Left colon (tissue), 2 donors: ENCODE measurements around the gene B3GALNT2. TPM values are rescaled to one million over a fixed set of nuclear protein-coding genes. Genes with fewer than 3 reads are reported as not detected.
"Not testable (repeated sequence)": the region's sequence is repeated elsewhere in the genome, so short reads cannot be mapped to it uniquely, and the experiment has no call there.

Experiments
- ATAC-seq: fragments of 200-7000 bp; cut with Tn5 transposase; one replicate; pipeline ENCODE4 v1.9.1; 2020; ENCODE audit warnings: mild to moderate bottlenecking, moderate library complexity
- DNase-seq, 2 donors: peaks; one replicate each; pipeline ENCODE4 v3.0.0-alpha.2; 2020
- intact Hi-C, 2 donors: fragments of 100-400 bp; cut with DNase I in 1 of 2; cut with micrococcal nuclease in 1 of 2; formaldehyde crosslinking; loops; one replicate each; pipeline versions ENCODE4 v1.11.2 to v1.14.0; 2022; cut with DNase I, micrococcal nuclease
- total RNA-seq, 2 donors: library from RNA; stranded (reverse); fragmentation: NEBNext Ultra II Directional; extraction: Animal tissue kit (Norgen Biotek cat#: 25700); gene quantifications; one replicate each; pipeline ENCODE4 v1.2.1, GENCODE V29; 2021
- donor health status: DM: no; HTN: no; CAD: no.
- donor health status: DM: yes; HTN: yes; CAD: no.

The B3GALNT2 gene
- total RNA-seq, 2 donors from 2014 or later = 18.6 to 18.7 TPM

GRCh38 chr1:235510823-235511222 lies 6.6 kb upstream of the B3GALNT2 start:
- DNase-seq (no peak), ATAC-seq (no peak)
- intact Hi-C loops = loop anchor here in 1 of 2 donors (10.0 kb wide), 1 partner anchor 254 kb away; no protein-coding TSS in a partner anchor

GRCh38 chr1:235507623-235508022 lies 3.4 kb upstream of the B3GALNT2 start:
- no peak for ATAC-seq
- intact Hi-C loops = no loop called here
- no peak for DNase-seq

GRCh38 chr1:235504494-235505222 lies 406 bp upstream of the B3GALNT2 start:
- intact Hi-C loops = no loop called here
- DNase-seq = peak; percentile 99 to 100
- ATAC-seq = peak; percentile 82

- intact Hi-C loops = no loop called here
- DNase-seq (peak; percentile 49 to 75), ATAC-seq (peak; percentile 13)
Measured at GRCh38 chr1:235503403-235504121, 690 bp downstream of the B3GALNT2 start.

- DNase-seq (no peak), ATAC-seq (no peak)
- intact Hi-C loops = no loop called here
Measured at GRCh38 chr1:235502601-235503402, 1.4 kb downstream of the B3GALNT2 start.

- intact Hi-C loops = no loop called here
- no peak for ATAC-seq
- no peak for DNase-seq
Measured at GRCh38 chr1:235500971-235501540, 3.2 kb downstream of the B3GALNT2 start.

- intact Hi-C loops = no loop called here
- ATAC-seq = no peak
- no peak for DNase-seq
Measured at GRCh38 chr1:235495551-235495950, 8.7 kb downstream of the B3GALNT2 start.

GRCh38 chr1:235495030-235495429 lies 9.2 kb downstream of the B3GALNT2 start:
- intact Hi-C loops = no loop called here
- no peak for DNase-seq
- no peak for ATAC-seq

GRCh38 chr1:235494531-235494930 lies 9.7 kb downstream of the B3GALNT2 start:
- ATAC-seq (no peak), DNase-seq (no peak)
- intact Hi-C loops = no loop called here

GRCh38 chr1:235491644-235492043 lies 12.6 kb downstream of the B3GALNT2 start:
- ATAC-seq = no peak
- intact Hi-C loops = no loop called here
- no peak for DNase-seq

- ATAC-seq (no peak), DNase-seq (no peak)
- intact Hi-C loops = no loop called here
Measured at GRCh38 chr1:235486321-235486720, 17.9 kb downstream of the B3GALNT2 start.

- DNase-seq (no peak), ATAC-seq (no peak)
- intact Hi-C loops = no loop called here
Measured at GRCh38 chr1:235485558-235485957, 18.7 kb downstream of the B3GALNT2 start.

GRCh38 chr1:235483090-235483489 lies 21.2 kb downstream of the B3GALNT2 start:
- DNase-seq (no peak), ATAC-seq (no peak)
- intact Hi-C loops = no loop called here

GRCh38 chr1:235473806-235474205 lies 30.4 kb downstream of the B3GALNT2 start:
- ATAC-seq (no peak), DNase-seq (no peak)
- intact Hi-C loops = no loop called here

GRCh38 chr1:235470741-235471439 lies 33.4 kb downstream of the B3GALNT2 start:
- DNase-seq (no peak), ATAC-seq (peak; percentile 75)
- intact Hi-C loops = no loop called here

- intact Hi-C loops, DNase-seq, ATAC-seq: not testable (repeated sequence)
Measured at GRCh38 chr1:235469897-235470296, 34.4 kb downstream of the B3GALNT2 start.

- intact Hi-C loops = no loop called here
Measured at GRCh38 chr1:235468970-235469369, 35.3 kb downstream of the B3GALNT2 start.

GRCh38 chr1:235468004-235468403 lies 36.2 kb downstream of the B3GALNT2 start:
- intact Hi-C loops = no loop called here
- DNase-seq (no peak), ATAC-seq (no peak)

More at GRCh38 chr1:235468970-235469369, 35.3 kb downstream of the B3GALNT2 start:
- ATAC-seq = no peak
- no peak for DNase-seq

- ATAC-seq = no peak
- intact Hi-C loops = no loop called here
- no peak for DNase-seq
Measured at GRCh38 chr1:235465066-235465465, 39.2 kb downstream of the B3GALNT2 start.
